SHP77 (cell line): ENCODE results near the gene TAOK2.

ENCODE experiments used
- DNase-seq, 2 experiments: peaks; one replicate each; lab custom pipeline; 2025; lab: John Stamatoyannopoulos, UW

TAOK2 gene

GRCh38 chr16:29963021-29963743, 10.5 kb upstream of the TAOK2 start:
- no peak for DNase-seq

DNA sequence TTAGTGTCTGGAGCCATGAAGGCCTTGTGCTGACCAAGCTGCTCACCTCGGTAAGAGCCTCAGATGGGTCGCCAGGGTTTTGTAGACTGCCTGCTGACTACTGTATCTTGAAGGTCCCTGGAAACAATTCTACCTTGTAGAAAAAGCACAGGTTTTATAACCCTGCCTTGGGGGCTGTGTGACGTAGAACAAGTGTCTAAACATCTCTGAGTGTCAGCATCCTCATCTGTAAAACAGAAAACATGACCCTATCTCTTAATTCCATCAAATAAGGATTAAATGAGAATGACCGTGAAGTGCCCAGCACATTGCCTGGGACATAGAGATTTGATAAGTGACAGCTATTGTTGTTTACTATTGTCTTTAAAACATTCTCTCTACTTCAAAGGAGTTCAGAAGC, 5.5 kb upstream of the TAOK2 start:
- DNase-seq, result no peak

DNA sequence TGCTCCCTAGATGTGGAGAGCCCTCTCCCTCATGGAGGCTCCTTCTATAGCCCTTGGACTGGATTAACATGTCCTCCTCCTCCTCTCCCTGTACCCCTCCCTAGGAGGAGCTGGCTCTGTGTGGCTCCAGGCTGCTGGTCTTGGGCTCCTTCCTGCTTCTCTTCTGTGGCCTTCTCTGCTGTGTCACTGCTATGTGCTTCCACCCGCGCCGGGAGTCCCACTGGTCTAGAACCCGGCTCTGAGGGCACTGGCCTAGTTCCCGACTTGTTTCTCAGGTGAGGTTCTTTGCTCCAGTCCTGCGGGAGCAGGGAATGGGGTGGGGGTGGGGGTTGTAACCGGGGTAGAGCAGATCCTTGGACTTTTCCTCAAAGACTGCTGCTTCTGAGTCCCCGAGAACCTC, 2.4 kb upstream of the TAOK2 start:
- DNase-seq, result no peak

GRCh38 chr16:29972500-29972899, 1.2 kb upstream of the TAOK2 start:
- no peak for DNase-seq

GRCh38 chr16:29972992-29973383, 680 bp upstream of the TAOK2 start:
- DNase-seq, result no peak

DNA sequence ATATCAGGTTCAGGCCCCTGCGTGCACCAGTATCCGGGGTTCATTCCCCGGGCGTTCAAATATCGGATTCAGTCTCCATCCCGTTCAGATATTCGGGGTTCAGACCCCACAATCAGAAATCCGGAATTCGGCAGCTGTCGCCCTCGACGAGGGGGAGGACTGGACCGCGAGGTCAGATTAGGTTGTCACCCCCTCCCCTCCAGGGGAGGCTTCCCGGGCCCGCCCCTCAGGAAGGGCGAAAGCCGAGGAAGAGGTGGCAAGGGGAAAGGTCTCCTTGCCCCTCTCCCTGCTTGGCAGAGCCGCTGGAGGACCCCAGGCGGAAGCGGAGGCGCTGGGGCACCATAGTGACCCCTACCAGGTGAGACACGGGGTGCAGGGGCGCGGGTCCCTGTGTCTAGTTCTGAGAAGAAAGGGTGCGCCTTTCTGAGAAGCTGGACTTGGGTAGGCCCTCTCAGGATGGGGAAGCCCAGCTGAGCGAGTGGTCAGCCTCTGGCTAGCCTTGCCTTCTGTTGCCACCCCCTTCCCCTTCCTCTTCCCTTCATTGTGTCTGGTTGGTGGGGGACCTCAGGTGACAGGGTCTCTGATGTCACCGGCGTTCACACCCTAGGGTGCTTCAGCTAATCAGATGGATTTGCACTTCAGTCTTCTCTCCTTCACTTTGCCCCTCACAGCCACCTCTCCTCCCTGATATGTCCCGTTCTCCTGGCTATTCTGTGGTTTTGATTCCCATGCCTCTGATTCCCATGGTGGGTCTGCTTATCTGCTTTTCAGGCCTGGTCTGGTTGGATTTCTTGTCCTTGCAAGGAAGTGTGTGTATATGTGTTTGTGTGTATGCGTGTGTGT, 844 bp downstream of the TAOK2 start:
- no peak for DNase-seq

DNA sequence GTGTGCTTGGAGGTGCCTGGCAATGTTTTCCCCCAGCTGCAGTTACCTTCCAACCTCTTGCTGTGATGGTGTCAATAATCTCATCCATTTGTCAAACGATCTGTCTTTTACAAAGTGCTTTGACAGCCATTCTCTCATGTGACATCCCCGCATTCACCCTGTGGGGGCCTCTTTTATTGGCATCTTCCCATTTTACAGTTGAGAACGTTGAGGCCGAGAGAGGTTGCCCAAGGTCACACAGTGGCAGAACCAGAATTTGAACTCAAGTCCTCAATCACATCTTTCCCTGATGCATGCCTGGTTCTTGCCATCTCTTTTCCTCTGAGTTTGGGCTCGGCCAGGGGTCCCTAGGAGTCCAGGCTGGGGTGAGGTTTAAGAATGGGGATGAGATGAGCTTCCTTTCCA, 1.5 kb downstream of the TAOK2 start:
- DNase-seq, result no peak

DNA sequence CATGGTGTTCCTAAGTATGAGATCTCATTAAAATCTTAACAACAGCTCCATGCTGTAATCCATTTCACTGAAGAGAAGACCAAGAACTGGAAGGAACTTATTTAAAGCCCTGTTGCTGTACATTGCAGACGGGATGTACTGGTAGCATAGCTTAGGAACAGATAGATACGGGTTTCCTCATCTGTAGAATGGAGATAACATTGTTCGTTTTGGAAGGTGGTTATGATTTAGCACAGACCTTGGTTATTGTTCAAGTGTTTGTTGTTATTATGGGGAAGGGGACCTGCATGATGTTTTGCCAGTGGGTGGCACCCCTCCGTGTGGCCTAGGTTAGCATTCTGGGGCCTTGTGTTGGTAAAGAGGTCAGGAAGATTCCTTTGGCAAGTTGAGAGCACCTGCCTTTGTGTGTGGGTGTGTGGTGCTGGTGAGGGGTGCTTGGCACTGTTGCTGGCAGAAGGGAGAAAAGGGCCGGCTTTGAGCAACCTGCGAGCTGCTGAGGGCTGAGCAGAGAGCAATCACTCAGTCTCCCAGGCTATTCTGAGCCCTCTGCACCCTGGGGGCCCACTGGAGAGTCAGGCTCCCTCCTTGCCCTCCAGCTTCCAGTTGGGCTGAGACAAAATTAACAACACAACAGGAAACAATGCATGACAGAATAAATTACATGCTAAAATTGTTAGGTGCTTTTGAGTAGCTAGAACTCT, 2.3 kb downstream of the TAOK2 start:
- DNase-seq, result no peak

- DNase-seq, result no peak
These were observed 3.6 kb downstream of the TAOK2 start for GRCh38 chr16:29977063-29977825.

GRCh38 chr16:29978081-29978480, 4.4 kb downstream of the TAOK2 start:
- DNase-seq, result no peak

GRCh38 chr16:29978564-29979270, 5.0 kb downstream of the TAOK2 start:
- DNase-seq, result no peak

- DNase-seq, result no peak
These were observed 9.1 kb downstream of the TAOK2 start for GRCh38 chr16:29982560-29983419.

DNA sequence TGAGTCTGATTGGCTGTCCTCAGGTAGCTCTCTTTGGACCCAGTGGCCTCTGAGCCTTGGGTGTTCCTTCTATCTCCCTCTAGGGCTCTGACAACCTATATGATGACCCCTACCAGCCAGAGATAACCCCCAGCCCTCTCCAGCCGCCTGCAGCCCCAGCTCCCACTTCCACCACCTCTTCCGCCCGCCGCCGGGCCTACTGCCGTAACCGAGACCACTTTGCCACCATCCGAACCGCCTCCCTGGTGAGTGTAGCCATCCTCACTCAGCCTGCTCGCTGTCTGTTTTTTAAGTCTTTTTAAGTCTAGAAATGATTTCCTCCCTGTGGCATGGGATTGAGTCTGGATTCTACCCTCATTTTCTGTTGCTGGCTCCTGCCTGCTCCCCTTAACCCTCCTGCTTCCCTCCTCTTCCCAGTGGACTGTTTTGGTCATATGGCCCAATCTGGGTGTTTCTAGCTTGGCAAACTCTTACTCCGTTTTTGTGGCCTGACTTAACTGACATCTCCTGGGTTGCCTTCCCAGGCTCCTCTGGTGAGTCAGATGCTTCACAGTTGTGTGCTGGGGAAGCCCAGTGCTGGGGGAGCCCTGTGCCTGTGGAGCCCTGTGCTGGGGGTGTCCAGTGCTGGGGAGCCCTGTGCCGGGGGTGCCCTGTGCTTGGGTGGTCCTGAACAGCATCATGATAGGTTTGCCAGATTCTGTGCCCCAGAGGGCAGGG, 9.9 kb downstream of the TAOK2 start:
- no peak for DNase-seq

GRCh38 chr16:29984137-29984763, 10.6 kb downstream of the TAOK2 start:
- no peak for DNase-seq

DNA sequence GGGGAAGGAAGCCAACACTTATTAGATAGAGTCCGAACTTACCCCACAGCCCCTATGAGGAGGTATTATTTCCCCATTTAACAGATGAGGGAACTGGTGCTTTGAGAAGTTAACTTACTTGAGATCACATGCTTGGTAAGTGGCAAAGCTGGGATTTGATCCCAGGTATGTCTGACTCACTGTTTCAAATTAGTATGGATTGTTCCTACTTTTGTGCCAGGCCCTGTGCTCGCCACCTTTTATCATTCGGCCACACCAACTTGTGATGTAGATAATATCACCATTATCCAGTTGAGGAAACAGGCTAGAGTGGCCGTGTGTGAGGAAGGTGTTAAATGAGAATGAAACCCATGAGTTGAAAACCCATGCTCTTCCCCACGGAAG, 11.1 kb downstream of the TAOK2 start:
- no peak for DNase-seq

- DNase-seq, result no peak
These were observed 11.7 kb downstream of the TAOK2 start for GRCh38 chr16:29985271-29985811.

DNA sequence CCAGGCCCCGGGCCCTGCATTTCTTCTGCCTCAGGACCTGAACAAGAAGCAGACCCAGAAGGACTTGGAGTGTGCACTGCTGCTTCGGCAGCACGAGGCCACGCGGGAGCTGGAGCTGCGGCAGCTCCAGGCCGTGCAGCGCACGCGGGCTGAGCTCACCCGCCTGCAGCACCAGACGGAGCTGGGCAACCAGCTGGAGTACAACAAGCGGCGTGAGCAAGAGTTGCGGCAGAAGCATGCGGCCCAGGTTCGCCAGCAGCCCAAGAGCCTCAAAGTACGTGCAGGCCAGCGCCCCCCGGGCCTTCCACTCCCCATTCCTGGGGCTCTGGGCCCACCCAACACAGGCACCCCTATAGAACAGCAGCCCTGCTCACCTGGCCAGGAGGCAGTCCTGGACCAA, 12.6 kb downstream of the TAOK2 start:
- no peak for DNase-seq

GRCh38 chr16:29986931-29987330, 13.3 kb downstream of the TAOK2 start:
- no peak for DNase-seq
